Testis (tissue), 3 donors: ENCODE data around the gene AHCTF1. TPM values are rescaled to one million over a fixed set of nuclear protein-coding genes. Genes with fewer than 3 reads are reported as not detected.
A peak's percentile ranks its signal among the peaks of the same experiment; 100 is the strongest.

Experiments used
- DNase-seq: peaks from one replicate; pipeline ENCODE4 v3.0.0-alpha.2; 2019
- H3K27ac ChIP-seq, 2 donors: fragments of 200-600 bp; sonication (generic); one replicate each; pipeline ENCODE4 v1.5.1; 2019
- H3K27me3 ChIP-seq: fragments of 200-600 bp; sonication (generic); one replicate; pipeline ENCODE4 v1.5.1; 2019
- H3K36me3 ChIP-seq: fragments of 200-600 bp; sonication (generic); one replicate; pipeline ENCODE4 v1.5.1; 2017; ENCODE audit warnings: low read depth; ENCODE audit errors: missing control alignments
- H3K4me1 ChIP-seq: fragments of 200-600 bp; sonication (generic); one replicate; pipeline ENCODE4 v1.5.1; 2019
- H3K4me3 ChIP-seq, 2 donors: fragments of 200-600 bp; sonication (generic); one replicate each; pipeline ENCODE4 v1.5.1; 2017 to 2019
- H3K9me3 ChIP-seq: fragments of 200-600 bp; sonication (generic); one replicate; pipeline ENCODE4 v1.5.1; 2017
- POLR2A ChIP-seq: fragments of 450-650 bp; IDR thresholded peaks from one replicate; pipeline ENCODE4 v1.6.1; 2017; ENCODE audit warnings: antibody characterized with exemption, mild to moderate bottlenecking, moderate library complexity
- WGBS, 2 donors: methylation state at CpG; one replicate each; pipeline ENCODE4 v1.1.5; 2018; 5-methylcytosine and 5-hydroxymethylcytosine counted together
- intact Hi-C: fragments of 100-400 bp; cut with DNase I; formaldehyde crosslinking; loops from one replicate; pipeline ENCODE4 v1.15.1; 2023; ENCODE audit warnings: low total_unique reads
- polyA plus RNA-seq: library from polyadenylated mRNA; stranded (reverse); fragments of 350-450 nt; fragmentation: Illumina TruSeq; extraction: RNeasy Lipid Tissue Mini Kit (QIAGEN cat#74804); gene quantifications from one replicate; pipeline ENCODE4 v1.2.3, GENCODE V29; 2014; ENCODE audit warnings: low read depth, low replicate concordance; ENCODE audit not compliant: insufficient read depth
- total RNA-seq, 2 donors: library from RNA; depleted of rRNA; stranded (reverse); fragments of >200 nt; gene quantifications; one replicate each; pipeline ENCODE4 v1.2.3, GENCODE V29; 2016
- TF ChIP-seq, protein P1 (sequence below), 3 experiments: fragments of 450-650 bp in 2 of 3; fragments of 200-600 bp in 1 of 3; sonication (generic) in 1 of 3; IDR thresholded peaks; one replicate each; pipeline ENCODE4 v1.5.1; 2016 to 2019; ENCODE audit warnings: antibody characterized with exemption in 3 of 3, mild to moderate bottlenecking in 2 of 3, moderate library complexity in 1 of 3

Gene AHCTF1
- total and polyA plus RNA-seq, 3 donors from 2014 or later, result 58.6 to 97.6 (median 66.2) TPM

DNA sequence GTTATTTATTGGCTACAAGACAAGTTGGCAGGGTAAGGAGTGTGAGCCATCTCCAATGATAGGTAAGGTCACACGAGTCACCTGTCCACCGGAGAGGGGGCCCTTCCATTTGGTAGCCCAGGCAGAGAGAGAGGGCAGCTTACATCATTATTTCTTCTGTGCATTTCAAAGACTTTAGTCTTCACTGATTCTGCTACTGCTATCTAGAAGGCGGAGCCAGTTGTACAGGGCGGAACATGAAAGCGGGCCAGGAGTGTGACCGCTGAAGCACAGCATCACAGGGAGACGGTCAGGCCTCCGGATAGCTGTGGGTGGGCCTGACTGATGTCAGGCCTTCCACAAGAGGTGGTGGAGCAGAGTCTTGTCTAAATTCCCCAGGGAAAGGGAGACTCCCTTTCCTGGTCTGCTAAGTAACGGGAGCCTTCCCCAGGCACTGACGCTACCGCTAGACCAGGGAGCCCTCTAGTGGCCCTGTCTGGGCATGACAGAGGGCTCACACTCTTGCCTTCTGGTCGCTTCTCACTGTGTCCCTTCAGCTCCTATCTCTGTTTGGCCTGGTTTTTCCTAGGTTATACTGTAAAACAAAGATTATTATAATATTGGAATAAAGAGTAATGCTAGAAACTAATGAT lies 39.5 kb upstream of the AHCTF1 start:
- no peaks in the 10 kb centered on the region for H3K9me3 ChIP-seq
- no peaks in the 10 kb centered on the region for H3K4me1 ChIP-seq
- H3K27ac ChIP-seq, result no peak overlapping the region
- TF ChIP-seq, protein P1, sequence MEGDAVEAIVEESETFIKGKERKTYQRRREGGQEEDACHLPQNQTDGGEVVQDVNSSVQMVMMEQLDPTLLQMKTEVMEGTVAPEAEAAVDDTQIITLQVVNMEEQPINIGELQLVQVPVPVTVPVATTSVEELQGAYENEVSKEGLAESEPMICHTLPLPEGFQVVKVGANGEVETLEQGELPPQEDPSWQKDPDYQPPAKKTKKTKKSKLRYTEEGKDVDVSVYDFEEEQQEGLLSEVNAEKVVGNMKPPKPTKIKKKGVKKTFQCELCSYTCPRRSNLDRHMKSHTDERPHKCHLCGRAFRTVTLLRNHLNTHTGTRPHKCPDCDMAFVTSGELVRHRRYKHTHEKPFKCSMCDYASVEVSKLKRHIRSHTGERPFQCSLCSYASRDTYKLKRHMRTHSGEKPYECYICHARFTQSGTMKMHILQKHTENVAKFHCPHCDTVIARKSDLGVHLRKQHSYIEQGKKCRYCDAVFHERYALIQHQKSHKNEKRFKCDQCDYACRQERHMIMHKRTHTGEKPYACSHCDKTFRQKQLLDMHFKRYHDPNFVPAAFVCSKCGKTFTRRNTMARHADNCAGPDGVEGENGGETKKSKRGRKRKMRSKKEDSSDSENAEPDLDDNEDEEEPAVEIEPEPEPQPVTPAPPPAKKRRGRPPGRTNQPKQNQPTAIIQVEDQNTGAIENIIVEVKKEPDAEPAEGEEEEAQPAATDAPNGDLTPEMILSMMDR (IDR thresholded peaks at IDR 0.05), result peak in 2 of 3 experiments; percentile 61 to 65
- no peak for TF ChIP-seq POLR2A
- H3K4me3 ChIP-seq, result no peak overlapping the region
- no peaks in the 10 kb centered on the region for H3K36me3 ChIP-seq
- intact Hi-C loops, result no loop called here
- H3K27me3 ChIP-seq, result no peaks in the 10 kb centered on the region
- peak; percentile 76 for DNase-seq
- WGBS, 2 donors, result 74 to 80% methylated on average over 12 of the region's 12 CpGs

DNA sequence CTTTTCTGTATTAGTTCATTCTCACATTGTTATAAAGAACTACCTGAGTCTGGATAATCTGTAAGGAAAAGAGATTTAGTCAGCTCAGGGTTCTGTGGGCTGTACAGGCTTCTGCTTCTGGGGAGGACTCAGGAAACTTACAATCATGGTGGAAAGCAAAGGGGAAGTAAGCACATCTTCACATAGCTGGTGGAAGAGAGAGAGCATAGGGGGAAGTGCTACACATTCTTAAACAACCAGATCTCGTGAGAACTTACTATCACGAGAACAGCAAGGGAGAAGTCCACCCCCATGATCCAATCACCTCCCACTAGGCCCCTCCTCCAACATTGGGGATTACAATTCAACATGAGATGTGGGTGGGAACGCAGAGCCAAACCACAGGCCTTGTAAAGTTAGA lies 37.9 kb upstream of the AHCTF1 start:
- Histone ChIP-seq H3K4me3 (no peak overlapping the region), H3K36me3 (no peaks in the 10 kb centered on the region), H3K9me3 (no peaks in the 10 kb centered on the region), H3K4me1 (no peaks in the 10 kb centered on the region), H3K27ac (no peak overlapping the region), H3K27me3 (no peaks in the 10 kb centered on the region)
- TF ChIP-seq, protein P1 (IDR thresholded peaks at IDR 0.05), result no peak
- TF ChIP-seq POLR2A, result no peak
- intact Hi-C loops, result loop anchor here (10.0 kb wide), 1 partner anchor 55 kb away; no protein-coding TSS in a partner anchor
- no peak for DNase-seq
- 87 to 89% methylated on average over 3 of the region's 3 CpGs for WGBS, 2 donors

DNA sequence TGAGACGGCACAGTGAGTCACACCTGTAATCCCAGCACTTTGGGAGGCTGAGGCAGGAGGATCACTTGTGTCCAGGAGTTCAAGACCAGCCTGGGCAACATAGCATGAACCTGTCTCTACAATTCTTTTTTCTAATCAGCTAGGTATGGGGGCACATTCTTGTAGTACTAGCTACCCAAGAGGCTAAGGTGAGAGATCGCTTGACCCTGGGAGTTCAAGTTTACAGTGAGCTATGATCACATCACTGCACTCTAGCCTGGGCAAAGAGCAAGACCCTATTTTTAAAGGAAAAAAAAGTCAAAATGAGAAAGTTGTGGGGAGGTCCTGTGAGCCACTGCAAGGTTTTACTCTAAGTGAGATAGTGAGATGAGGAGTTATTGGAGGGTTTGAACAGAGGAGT lies 34.8 kb upstream of the AHCTF1 start:
- Histone ChIP-seq H3K4me3 (no peak overlapping the region), H3K27ac (no peak overlapping the region), H3K36me3 (no peaks in the 10 kb centered on the region), H3K4me1 (no peaks in the 10 kb centered on the region), H3K27me3 (no peaks in the 10 kb centered on the region), H3K9me3 (no peaks in the 10 kb centered on the region)
- DNase-seq, result no peak
- intact Hi-C loops, result loop anchor here (10.0 kb wide), 1 partner anchor 52 kb away; no protein-coding TSS in a partner anchor
- WGBS, 2 donors, result 93 to 97% methylated on average over 2 of the region's 2 CpGs
- no peak for TF ChIP-seq POLR2A
- TF ChIP-seq, protein P1 (IDR thresholded peaks at IDR 0.05), result no peak

DNA sequence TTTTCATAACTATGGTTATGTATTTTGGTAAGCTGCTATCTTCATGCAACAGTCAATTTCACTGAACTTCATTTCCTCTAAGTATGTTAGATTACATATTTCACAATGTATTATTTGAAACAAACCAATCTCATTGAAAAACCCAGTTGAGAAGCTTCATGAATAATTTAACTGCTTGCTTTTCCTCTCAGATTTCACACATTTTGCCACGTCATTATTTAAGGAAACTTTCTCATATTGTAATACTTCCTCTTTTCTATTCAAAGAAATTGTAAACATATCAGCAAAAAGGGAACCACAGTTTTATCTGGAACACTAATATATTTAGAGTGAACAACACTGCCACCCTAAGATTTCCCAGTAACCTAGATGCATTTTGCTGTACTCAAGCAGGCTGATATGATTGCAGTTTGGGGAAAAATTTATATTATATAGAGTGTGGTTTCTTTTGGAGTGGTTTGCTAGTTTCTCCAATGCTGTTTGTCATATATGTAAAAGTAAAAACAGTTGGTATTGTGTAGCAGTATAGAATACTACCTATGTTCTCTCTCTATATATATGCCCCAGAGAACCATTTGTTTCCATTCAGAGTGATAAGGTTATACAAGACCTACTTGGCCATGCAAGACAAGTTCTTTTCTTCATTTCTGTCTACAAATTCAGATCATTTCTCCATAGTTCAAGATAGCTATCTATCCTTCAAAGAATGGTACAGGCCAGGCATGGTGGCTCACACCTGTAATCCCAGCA lies 28.4 kb upstream of the AHCTF1 start:
- H3K9me3 ChIP-seq, result no peaks in the 10 kb centered on the region
- H3K27me3 ChIP-seq, result no peaks in the 10 kb centered on the region
- H3K4me1 ChIP-seq, result no peaks in the 10 kb centered on the region
- H3K36me3 ChIP-seq, result no peaks in the 10 kb centered on the region
- TF ChIP-seq, protein P1 (IDR thresholded peaks at IDR 0.05), result no peak
- no peak for TF ChIP-seq POLR2A
- no peak overlapping the region for H3K4me3 ChIP-seq
- intact Hi-C loops, result loop anchor here (10.0 kb wide), 1 partner anchor 45 kb away; no protein-coding TSS in a partner anchor
- no peak for DNase-seq
- H3K27ac ChIP-seq, result no peak overlapping the region
- 57 to 63% methylated on average over 1 of the region's 1 CpG for WGBS, 2 donors
